NAMALWA (cell line): ENCODE measurements around the gene HDGF.
A peak's percentile ranks its signal among the peaks of the same experiment; 100 is the strongest.
"Not testable (repeated sequence)": the region's sequence is repeated elsewhere in the genome, so short reads cannot be mapped to it uniquely, and the experiment has no call there.

Experiments used
- DNase-seq: peaks from one replicate; pipeline ENCODE4 v3.0.0-alpha.2; 2015; ENCODE audit warnings: low spot score

Gene HDGF

GRCh38 chr1:156767101-156767878 is 15.8 kb upstream of the HDGF start, which contains the start of gene PRCC:
PRCC (plus strand) TSS chr1:156767535; CDS start chr1:156767772, 237 bp downstream.
- DNase-seq = peak; percentile 100

GRCh38 chr1:156766298-156767100 is 15.0 kb upstream of the HDGF start:
- DNase-seq = no peak

GRCh38 chr1:156765666-156766065 is 14.2 kb upstream of the HDGF start:
- DNase-seq = no peak

- not testable (repeated sequence) for DNase-seq
These were observed 13.7 kb upstream of the HDGF start for GRCh38 chr1:156765136-156765535.

GRCh38 chr1:156760796-156761104 is 9.3 kb upstream of the HDGF start:
- no peak for DNase-seq

- DNase-seq = no peak
These were observed 8.8 kb upstream of the HDGF start for GRCh38 chr1:156760092-156760795.

- DNase-seq = not testable (repeated sequence)
These were observed 6.2 kb upstream of the HDGF start for GRCh38 chr1:156757572-156758253.

- DNase-seq = no peak
These were observed 4.9 kb upstream of the HDGF start for GRCh38 chr1:156756355-156756754.

GRCh38 chr1:156755527-156755950 is 4.1 kb upstream of the HDGF start:
- no peak for DNase-seq

- no peak for DNase-seq
These were observed 2.7 kb upstream of the HDGF start for GRCh38 chr1:156754219-156754618.

- DNase-seq = peak; percentile 56
These were observed 1.5 kb upstream of the HDGF start for GRCh38 chr1:156752843-156753482.

- DNase-seq = peak; percentile 97
These were observed 444 bp upstream of the HDGF start for GRCh38 chr1:156751757-156752481.

- DNase-seq = peak; percentile 61
These were observed 594 bp downstream of the HDGF start for GRCh38 chr1:156750711-156751450.

- DNase-seq = peak; percentile 55
These were observed 1.2 kb downstream of the HDGF start for GRCh38 chr1:156750191-156750672.

GRCh38 chr1:156749419-156750118 is 1.9 kb downstream of the HDGF start:
- peak; percentile 55 for DNase-seq

GRCh38 chr1:156748670-156749418 is 2.6 kb downstream of the HDGF start:
- no peak for DNase-seq

- DNase-seq = no peak
These were observed 3.5 kb downstream of the HDGF start for GRCh38 chr1:156747742-156748669.
